ENCODE data around the gene PDCD6IP. TPM values are rescaled to one million over a fixed set of nuclear protein-coding genes. Genes with fewer than 3 reads are reported as not detected.
A peak's percentile ranks its signal among the peaks of the same experiment; 100 is the strongest.

Gene PDCD6IP
- total and polyA plus RNA-seq, 2 of the 13 experiments (the other 11 are each of a cell fraction or from before 2014, with no cell fraction given): 62.5 to 85.6 TPM

- TF ChIP-seq ZNF225 (CRISPR knock-in tag; IDR thresholded peaks at IDR 0.05) (no peak), ZNF720 (CRISPR knock-in tag; IDR thresholded peaks at IDR 0.05) (no peak), ZNF431 (CRISPR knock-in tag; IDR thresholded peaks at IDR 0.05; ENCODE audit: borderline replicate concordance, low read depth) (no peak)
Observed at GRCh38 chr3:33881156-33882064, 83.0 kb downstream of the PDCD6IP start (continued).

- DNase-seq (ENCODE audit: low spot score) (no peak), ATAC-seq (peak; percentile 6; the same call in 1 of the 3 replicates), FAIRE-seq (no peak)
- H3K4me2 ChIP-seq (ENCODE audit: low read depth, low read length): no peak overlapping the region
- POLR2A ChIA-PET: no interaction called here
- no peak overlapping the region for H3K9ac ChIP-seq (ENCODE audit: insufficient read depth, low read depth, low read length)
- CTCF ChIA-PET (ENCODE audit: low intra/inter-chr PET ratio, low total read pairs): interaction anchor here (2.0 kb wide), 1 partner anchor 801 kb away, joined by 17 read pairs; no protein-coding TSS in a partner anchor
- intact Hi-C loops (cut with micrococcal nuclease; ENCODE audit: unreplicated experiment): no loop called here
- H4K20me1 ChIP-seq (ENCODE audit: insufficient read depth, low read length): no peaks in the 10 kb centered on the region
- no TSS peak for BruUV-seq (replicated peaks)
- H3K79me2 ChIP-seq (ENCODE audit: insufficient read depth, low read length): no peaks in the 10 kb centered on the region
- TF ChIP-seq FOXA1 (IDR thresholded peaks at IDR 0.05) (no peak), FOXA1 (CRISPR knock-in tag; IDR thresholded peaks at IDR 0.05) (no peak), MXI1 (IDR thresholded peaks at IDR 0.05; ENCODE audit: borderline replicate concordance, low read depth, low read length) (no peak), ZMYM4 (CRISPR knock-in tag; IDR thresholded peaks at IDR 0.05) (no peak), HNRNPK (IDR thresholded peaks at IDR 0.05; ENCODE audit: low read depth, low read length, poor library complexity, severe bottlenecking) (no peak), MBD4 (IDR thresholded peaks at IDR 0.05; ENCODE audit: borderline replicate concordance, low read length) (no peak), ZBTB20 (CRISPR knock-in tag; IDR thresholded peaks at IDR 0.05; ENCODE audit: borderline replicate concordance, low read depth) (no peak), NCOA1 (CRISPR knock-in tag; IDR thresholded peaks at IDR 0.05) (no peak), GATAD1 (CRISPR knock-in tag; IDR thresholded peaks at IDR 0.05) (no peak), XRCC5 (optimal IDR thresholded peaks at IDR 0.05; ENCODE audit: low read length) (no peak), SIN3A (IDR thresholded peaks at IDR 0.05; ENCODE audit: borderline replicate concordance, low read depth, low read length) (no peak), ZNF709 (CRISPR knock-in tag; IDR thresholded peaks at IDR 0.05) (no peak), MEIS1 (CRISPR knock-in tag; IDR thresholded peaks at IDR 0.05; ENCODE audit: borderline replicate concordance) (no peak), ZNF598 (CRISPR knock-in tag; IDR thresholded peaks at IDR 0.05; ENCODE audit: borderline replicate concordance) (no peak)
- TF ChIP-seq, protein P1, sequence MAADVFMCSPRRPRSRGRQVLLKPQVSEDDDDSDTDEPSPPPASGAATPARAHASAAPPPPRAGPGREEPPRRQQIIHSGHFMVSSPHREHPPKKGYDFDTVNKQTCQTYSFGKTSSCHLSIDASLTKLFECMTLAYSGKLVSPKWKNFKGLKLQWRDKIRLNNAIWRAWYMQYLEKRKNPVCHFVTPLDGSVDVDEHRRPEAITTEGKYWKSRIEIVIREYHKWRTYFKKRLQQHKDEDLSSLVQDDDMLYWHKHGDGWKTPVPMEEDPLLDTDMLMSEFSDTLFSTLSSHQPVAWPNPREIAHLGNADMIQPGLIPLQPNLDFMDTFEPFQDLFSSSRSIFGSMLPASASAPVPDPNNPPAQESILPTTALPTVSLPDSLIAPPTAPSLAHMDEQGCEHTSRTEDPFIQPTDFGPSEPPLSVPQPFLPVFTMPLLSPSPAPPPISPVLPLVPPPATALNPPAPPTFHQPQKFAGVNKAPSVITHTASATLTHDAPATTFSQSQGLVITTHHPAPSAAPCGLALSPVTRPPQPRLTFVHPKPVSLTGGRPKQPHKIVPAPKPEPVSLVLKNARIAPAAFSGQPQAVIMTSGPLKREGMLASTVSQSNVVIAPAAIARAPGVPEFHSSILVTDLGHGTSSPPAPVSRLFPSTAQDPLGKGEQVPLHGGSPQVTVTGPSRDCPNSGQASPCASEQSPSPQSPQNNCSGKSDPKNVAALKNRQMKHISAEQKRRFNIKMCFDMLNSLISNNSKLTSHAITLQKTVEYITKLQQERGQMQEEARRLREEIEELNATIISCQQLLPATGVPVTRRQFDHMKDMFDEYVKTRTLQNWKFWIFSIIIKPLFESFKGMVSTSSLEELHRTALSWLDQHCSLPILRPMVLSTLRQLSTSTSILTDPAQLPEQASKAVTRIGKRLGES (CRISPR knock-in tag; IDR thresholded peaks at IDR 0.05; ENCODE audit: borderline replicate concordance): no peak
- WGBS (ENCODE audit: low lambda C conversion rate): 0% methylated on average over 1 of the region's 6 CpGs
- H3K4me1 ChIP-seq (ENCODE audit: insufficient read depth, low read length): peaks cover 12% of the 10 kb centered on the region
- no peaks in the 10 kb centered on the region for H3K36me3 ChIP-seq (replicated peaks in 1 of 2; ENCODE audit: control insufficient read depth in 1 of 2, insufficient read depth in 2 of 2, low read length in 2 of 2)
- H2AFZ ChIP-seq (ENCODE audit: low read length): no peak overlapping the region
- H3K4me3 ChIP-seq (replicated peaks in 1 of 3; ENCODE audit: insufficient read depth in 1 of 3, low read depth in 2 of 3, low read length in 3 of 3): no peak overlapping the region
- in situ Hi-C loops (cut with HindIII; ENCODE audit: extremely low pct_ligation_motif_present, low pct_unique_long_range_greater_than_20kb): loop anchor here (5.0 kb wide), 2 partner anchors 135 to 800 kb away; no protein-coding TSS in a partner anchor
- no peak overlapping the region for H3K27ac ChIP-seq (ENCODE audit: extremely low read length, insufficient read depth, low read length)
- 0 out of 5 replicates have a peak, but pooled peaks cover 0 to 4% of the 10 kb centered on the region in 2 experiments for H3K27me3 ChIP-seq (ENCODE audit: control insufficient read depth in 1 of 2, insufficient read depth in 2 of 2, low read length in 2 of 2)
- H3K9me3 ChIP-seq (ENCODE audit: low read length): no peaks in the 10 kb centered on the region
Observed at GRCh38 chr3:33882296-33882695, 83.9 kb downstream of the PDCD6IP start.
